ENCODE results near the gene IQCE.

The IQCE gene

GRCh38 chr7:2523941-2524807, 34.6 kb upstream of the IQCE start:
- peak; percentile 19 for DNase-seq
- no peak overlapping the region for H3K4me3 ChIP-seq (ENCODE audit: low read length)

GRCh38 chr7:2524808-2525657, 33.7 kb upstream of the IQCE start:
- H3K4me3 ChIP-seq (ENCODE audit: low read length): no peak overlapping the region

More at GRCh38 chr7:2523941-2524807, 34.6 kb upstream of the IQCE start:
- no peaks in the 10 kb centered on the region for H3K79me2 ChIP-seq (ENCODE audit: low read length)
- H3K27ac ChIP-seq (ENCODE audit: low read length): no peak overlapping the region
- no peak overlapping the region for H3K4me2 ChIP-seq (ENCODE audit: low read depth, low read length)
- H3K27me3 ChIP-seq (replicated peaks; ENCODE audit: insufficient read depth, low read length): peaks cover 86% of the 10 kb centered on the region
- H3K9ac ChIP-seq (ENCODE audit: low read length): no peak overlapping the region
- H3F3A ChIP-seq (ENCODE audit: insufficient read depth, low read length): no peaks in the 10 kb centered on the region
- no peaks in the 10 kb centered on the region for H4K20me1 ChIP-seq (ENCODE audit: insufficient read depth, low read length)
- no peaks in the 10 kb centered on the region for H3K36me3 ChIP-seq (replicated peaks; ENCODE audit: insufficient read depth, low read length)
- no peak overlapping the region for H2AFZ ChIP-seq (ENCODE audit: low read length)
- H3K9me2 ChIP-seq (replicated peaks; ENCODE audit: insufficient read depth, low read length): no peaks in the 10 kb centered on the region
- H3K4me1 ChIP-seq (ENCODE audit: low read length): no peaks in the 10 kb centered on the region
- no peaks in the 10 kb centered on the region for H3K9me3 ChIP-seq (replicated peaks; ENCODE audit: insufficient read depth, low read length)
- TF ChIP-seq, protein P1, sequence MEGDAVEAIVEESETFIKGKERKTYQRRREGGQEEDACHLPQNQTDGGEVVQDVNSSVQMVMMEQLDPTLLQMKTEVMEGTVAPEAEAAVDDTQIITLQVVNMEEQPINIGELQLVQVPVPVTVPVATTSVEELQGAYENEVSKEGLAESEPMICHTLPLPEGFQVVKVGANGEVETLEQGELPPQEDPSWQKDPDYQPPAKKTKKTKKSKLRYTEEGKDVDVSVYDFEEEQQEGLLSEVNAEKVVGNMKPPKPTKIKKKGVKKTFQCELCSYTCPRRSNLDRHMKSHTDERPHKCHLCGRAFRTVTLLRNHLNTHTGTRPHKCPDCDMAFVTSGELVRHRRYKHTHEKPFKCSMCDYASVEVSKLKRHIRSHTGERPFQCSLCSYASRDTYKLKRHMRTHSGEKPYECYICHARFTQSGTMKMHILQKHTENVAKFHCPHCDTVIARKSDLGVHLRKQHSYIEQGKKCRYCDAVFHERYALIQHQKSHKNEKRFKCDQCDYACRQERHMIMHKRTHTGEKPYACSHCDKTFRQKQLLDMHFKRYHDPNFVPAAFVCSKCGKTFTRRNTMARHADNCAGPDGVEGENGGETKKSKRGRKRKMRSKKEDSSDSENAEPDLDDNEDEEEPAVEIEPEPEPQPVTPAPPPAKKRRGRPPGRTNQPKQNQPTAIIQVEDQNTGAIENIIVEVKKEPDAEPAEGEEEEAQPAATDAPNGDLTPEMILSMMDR (IDR thresholded peaks at IDR 0.05; ENCODE audit: low read length): no peak
- no peak for TF ChIP-seq EZH2 (optimal IDR thresholded peaks at IDR 0.05; ENCODE audit: low read depth, low read length)
- no peak for TF ChIP-seq EZH2phosphoT487 (IDR thresholded peaks at IDR 0.05; ENCODE audit: low read length)

More at GRCh38 chr7:2524808-2525657, 33.7 kb upstream of the IQCE start:
- no peaks in the 10 kb centered on the region for H3K9me2 ChIP-seq (replicated peaks; ENCODE audit: insufficient read depth, low read length)
- TF ChIP-seq EZH2phosphoT487 (IDR thresholded peaks at IDR 0.05; ENCODE audit: low read length): no peak
- TF ChIP-seq, protein P1 (IDR thresholded peaks at IDR 0.05; ENCODE audit: low read length): no peak
- TF ChIP-seq EZH2 (optimal IDR thresholded peaks at IDR 0.05; ENCODE audit: low read depth, low read length): no peak
- H3K4me2 ChIP-seq (ENCODE audit: low read depth, low read length): no peak overlapping the region
- no peak for DNase-seq
- H3K4me1 ChIP-seq (ENCODE audit: low read length): no peaks in the 10 kb centered on the region
- no peaks in the 10 kb centered on the region for H3F3A ChIP-seq (ENCODE audit: insufficient read depth, low read length)
- H3K27ac ChIP-seq (ENCODE audit: low read length): no peak overlapping the region
- peaks cover 86% of the 10 kb centered on the region for H3K27me3 ChIP-seq (replicated peaks; ENCODE audit: insufficient read depth, low read length)
- H3K79me2 ChIP-seq (ENCODE audit: low read length): no peaks in the 10 kb centered on the region
- H2AFZ ChIP-seq (ENCODE audit: low read length): no peak overlapping the region
- H4K20me1 ChIP-seq (ENCODE audit: insufficient read depth, low read length): no peaks in the 10 kb centered on the region
- no peaks in the 10 kb centered on the region for H3K36me3 ChIP-seq (replicated peaks; ENCODE audit: insufficient read depth, low read length)
- no peaks in the 10 kb centered on the region for H3K9me3 ChIP-seq (replicated peaks; ENCODE audit: insufficient read depth, low read length)
- no peak overlapping the region for H3K9ac ChIP-seq (ENCODE audit: low read length)

Measured in MM.1S (cell line).